ENCODE data around the gene SPEM3.

The SPEM3 gene

GRCh38 chr17:7428557-7428956 lies at the start of gene SPEM3:
SPEM3 (plus strand) TSS chr17:7428857; CDS start chr17:7428903, 46 bp downstream.
- no peak for DNase-seq (ENCODE audit: low read depth)

- no peak for DNase-seq (ENCODE audit: low read depth)
These were observed 49.5 kb upstream of the SPEM3 start for GRCh38 chr17:7379134-7379533.

GRCh38 chr17:7380321-7380720 lies 48.3 kb upstream of the SPEM3 start:
- DNase-seq (ENCODE audit: low read depth), result peak; percentile 28

- DNase-seq (ENCODE audit: low read depth), result no peak
These were observed 47.6 kb upstream of the SPEM3 start, which contains the start of gene TNK1 for GRCh38 chr17:7380855-7381683. TNK1 (plus strand) TSS chr17:7381089; CDS start chr17:7382927, 1,838 bp downstream.

- DNase-seq (ENCODE audit: low read depth), result no peak
These were observed 45.8 kb upstream of the SPEM3 start for GRCh38 chr17:7382901-7383300.

- DNase-seq (ENCODE audit: low read depth), result no peak
These were observed 45.3 kb upstream of the SPEM3 start for GRCh38 chr17:7383371-7383741.

GRCh38 chr17:7383742-7384488 lies 44.7 kb upstream of the SPEM3 start:
- DNase-seq (ENCODE audit: low read depth), result no peak

GRCh38 chr17:7384489-7385081 lies 44.1 kb upstream of the SPEM3 start:
- no peak for DNase-seq (ENCODE audit: low read depth)

GRCh38 chr17:7388856-7389255 lies 39.8 kb upstream of the SPEM3 start:
- no peak for DNase-seq (ENCODE audit: low read depth)

- DNase-seq (ENCODE audit: low read depth), result no peak
These were observed 38.4 kb upstream of the SPEM3 start for GRCh38 chr17:7389924-7390910.

GRCh38 chr17:7391307-7391706 lies 37.4 kb upstream of the SPEM3 start:
- DNase-seq (ENCODE audit: low read depth), result no peak

- no peak for DNase-seq (ENCODE audit: low read depth)
These were observed 35.7 kb upstream of the SPEM3 start for GRCh38 chr17:7392696-7393612.

GRCh38 chr17:7393613-7394451 lies 34.8 kb upstream of the SPEM3 start:
- no peak for DNase-seq (ENCODE audit: low read depth)

GRCh38 chr17:7394452-7395191 lies 34.0 kb upstream of the SPEM3 start, which contains the start of gene PLSCR3:
PLSCR3 (minus strand) TSS chr17:7394525; CDS start chr17:7394110, 415 bp downstream.
- DNase-seq (ENCODE audit: low read depth), result peak; percentile 84

- no peak for DNase-seq (ENCODE audit: low read depth)
These were observed 32.5 kb upstream of the SPEM3 start for GRCh38 chr17:7396147-7396546.

- DNase-seq (ENCODE audit: low read depth), result no peak
These were observed 30.0 kb upstream of the SPEM3 start for GRCh38 chr17:7398612-7399011.

GRCh38 chr17:7403043-7403726 lies 25.5 kb upstream of the SPEM3 start:
- DNase-seq (ENCODE audit: low read depth), result no peak

GRCh38 chr17:7403727-7403976 lies 25.0 kb upstream of the SPEM3 start:
- DNase-seq (ENCODE audit: low read depth), result no peak

Measured in amniotic epithelial cell (primary cell).